NCI-H1105 (cell line): ENCODE data around the gene DOC2A.
A peak's percentile ranks its signal among the peaks of the same experiment; 100 is the strongest.

Experiments used
- DNase-seq: peaks from one replicate; lab custom pipeline; 2025; lab: John Stamatoyannopoulos, UW

Gene DOC2A

DNA sequence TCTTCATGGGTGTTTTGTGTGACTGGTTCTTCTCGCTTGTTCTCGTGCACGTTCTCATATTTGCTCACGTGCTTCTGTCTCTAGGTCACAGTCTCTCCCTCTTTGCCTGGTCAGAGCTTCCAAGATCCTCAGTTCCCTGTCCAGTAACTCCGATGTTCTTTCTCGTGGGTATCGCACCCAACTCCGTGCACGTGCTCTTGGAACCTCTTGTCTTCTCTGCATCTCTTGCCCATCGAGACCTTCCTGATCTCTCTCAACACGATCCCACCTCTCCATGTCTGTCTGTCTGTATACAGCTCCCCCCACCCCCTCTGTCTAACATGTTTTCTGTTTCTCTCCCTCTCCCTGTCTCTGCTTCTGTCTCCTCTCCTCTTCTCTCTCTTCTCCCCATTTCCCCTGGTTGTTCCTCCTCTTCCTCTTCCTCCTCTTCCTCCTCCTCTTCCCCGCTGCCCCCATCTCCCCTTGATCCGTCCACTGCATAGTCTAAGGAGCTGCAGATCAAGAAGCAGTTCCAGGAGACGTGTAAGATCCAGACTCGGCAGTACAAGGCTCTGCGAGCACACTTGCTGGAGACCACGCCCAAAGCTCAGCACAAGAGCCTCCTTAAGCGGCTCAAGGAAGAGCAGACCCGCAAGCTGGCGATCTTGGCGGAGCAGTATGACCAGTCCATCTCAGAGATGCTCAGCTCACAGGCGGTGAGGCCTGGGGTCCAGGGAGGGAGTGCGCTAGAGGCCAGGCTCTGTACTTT is 21.5 kb downstream of the DOC2A start:
- DNase-seq, result no peak

- DNase-seq, result no peak
These were observed 22.3 kb downstream of the DOC2A start for GRCh38 chr16:29988346-29989075.

DNA sequence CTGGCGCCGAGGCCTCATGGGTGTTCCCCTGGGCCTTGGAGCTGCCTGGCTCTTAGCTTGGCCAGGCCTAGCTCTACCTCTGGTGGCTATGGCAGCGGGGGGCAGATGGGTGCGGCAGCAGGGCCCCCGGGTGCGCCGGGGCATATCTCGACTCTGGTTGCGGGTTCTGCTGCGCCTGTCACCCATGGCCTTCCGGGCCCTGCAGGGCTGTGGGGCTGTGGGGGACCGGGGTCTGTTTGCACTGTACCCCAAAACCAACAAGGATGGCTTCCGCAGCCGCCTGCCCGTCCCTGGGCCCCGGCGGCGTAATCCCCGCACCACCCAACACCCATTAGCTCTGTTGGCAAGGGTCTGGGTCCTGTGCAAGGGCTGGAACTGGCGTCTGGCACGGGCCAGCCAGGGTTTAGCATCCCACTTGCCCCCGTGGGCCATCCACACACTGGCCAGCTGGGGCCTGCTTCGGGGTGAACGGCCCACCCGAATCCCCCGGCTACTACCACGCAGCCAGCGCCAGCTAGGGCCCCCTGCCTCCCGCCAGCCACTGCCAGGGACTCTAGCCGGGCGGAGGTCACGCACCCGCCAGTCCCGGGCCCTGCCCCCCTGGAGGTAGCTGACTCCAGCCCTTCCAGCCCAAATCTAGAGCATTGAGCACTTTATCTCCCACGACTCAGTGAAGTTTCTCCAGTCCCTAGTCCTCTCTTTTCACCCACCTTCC is 23.3 kb downstream of the DOC2A start:
- no peak for DNase-seq

DNA sequence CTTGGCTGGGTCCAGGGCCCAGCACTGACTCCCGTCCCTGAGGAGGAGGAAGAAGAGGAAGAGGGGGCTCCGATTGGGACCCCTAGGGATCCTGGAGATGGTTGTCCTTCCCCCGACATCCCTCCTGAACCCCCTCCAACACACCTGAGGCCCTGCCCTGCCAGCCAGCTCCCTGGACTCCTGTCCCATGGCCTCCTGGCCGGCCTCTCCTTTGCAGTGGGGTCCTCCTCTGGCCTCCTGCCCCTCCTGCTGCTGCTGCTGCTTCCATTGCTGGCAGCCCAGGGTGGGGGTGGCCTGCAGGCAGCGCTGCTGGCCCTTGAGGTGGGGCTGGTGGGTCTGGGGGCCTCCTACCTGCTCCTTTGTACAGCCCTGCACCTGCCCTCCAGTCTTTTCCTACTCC is 23.9 kb downstream of the DOC2A start:
- DNase-seq, result no peak

GRCh38 chr16:29986231-29986630 is 24.6 kb downstream of the DOC2A start:
- DNase-seq, result no peak

DNA sequence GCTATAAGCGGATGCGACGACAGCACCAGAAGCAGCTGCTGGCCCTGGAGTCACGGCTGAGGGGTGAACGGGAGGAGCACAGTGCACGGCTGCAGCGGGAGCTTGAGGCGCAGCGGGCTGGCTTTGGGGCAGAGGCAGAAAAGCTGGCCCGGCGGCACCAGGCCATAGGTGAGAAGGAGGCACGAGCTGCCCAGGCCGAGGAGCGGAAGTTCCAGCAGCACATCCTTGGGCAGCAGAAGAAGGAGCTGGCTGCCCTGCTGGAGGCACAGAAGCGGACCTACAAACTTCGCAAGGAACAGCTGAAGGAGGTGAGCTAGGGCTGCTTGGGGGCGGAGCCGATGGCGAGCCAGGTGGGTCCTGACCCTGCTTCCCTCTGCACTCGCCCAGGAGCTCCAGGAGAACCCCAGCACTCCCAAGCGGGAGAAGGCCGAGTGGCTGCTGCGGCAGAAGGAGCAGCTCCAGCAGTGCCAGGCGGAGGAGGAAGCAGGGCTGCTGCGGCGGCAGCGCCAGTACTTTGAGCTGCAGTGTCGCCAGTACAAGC is 25.5 kb downstream of the DOC2A start:
- DNase-seq, result no peak

DNA sequence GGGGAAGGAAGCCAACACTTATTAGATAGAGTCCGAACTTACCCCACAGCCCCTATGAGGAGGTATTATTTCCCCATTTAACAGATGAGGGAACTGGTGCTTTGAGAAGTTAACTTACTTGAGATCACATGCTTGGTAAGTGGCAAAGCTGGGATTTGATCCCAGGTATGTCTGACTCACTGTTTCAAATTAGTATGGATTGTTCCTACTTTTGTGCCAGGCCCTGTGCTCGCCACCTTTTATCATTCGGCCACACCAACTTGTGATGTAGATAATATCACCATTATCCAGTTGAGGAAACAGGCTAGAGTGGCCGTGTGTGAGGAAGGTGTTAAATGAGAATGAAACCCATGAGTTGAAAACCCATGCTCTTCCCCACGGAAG is 26.1 kb downstream of the DOC2A start:
- no peak for DNase-seq

DNA sequence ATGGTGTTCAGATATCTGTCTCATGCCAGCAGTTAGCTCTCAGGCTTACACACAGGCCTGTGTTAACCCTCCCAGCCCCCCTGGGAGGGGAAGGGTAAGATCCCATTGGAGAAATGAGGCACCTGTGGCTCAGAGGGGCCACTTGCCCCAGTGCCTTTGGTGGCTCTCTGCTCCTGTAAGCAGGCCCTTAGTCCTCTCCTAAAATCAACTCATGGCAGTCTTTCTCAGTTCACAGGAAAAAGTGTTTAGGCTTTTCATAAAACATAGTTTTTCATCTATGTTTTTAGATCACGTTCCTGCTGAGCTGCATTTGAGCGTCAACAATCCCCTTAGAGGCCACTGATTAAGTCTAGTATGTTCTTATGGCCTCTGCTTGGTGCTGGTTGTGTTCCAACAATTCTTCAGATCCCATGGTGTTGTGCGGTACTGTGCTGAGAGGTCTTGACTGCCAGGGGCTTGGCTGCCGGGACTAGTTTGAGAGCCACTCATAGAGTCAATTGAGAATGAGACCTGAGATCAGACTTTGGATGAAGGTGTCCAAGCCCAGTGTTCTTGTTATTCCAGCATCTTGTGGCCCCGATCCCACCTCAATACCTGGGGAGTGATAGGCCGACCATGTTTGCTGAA is 26.6 kb downstream of the DOC2A start:
- no peak for DNase-seq

DNA sequence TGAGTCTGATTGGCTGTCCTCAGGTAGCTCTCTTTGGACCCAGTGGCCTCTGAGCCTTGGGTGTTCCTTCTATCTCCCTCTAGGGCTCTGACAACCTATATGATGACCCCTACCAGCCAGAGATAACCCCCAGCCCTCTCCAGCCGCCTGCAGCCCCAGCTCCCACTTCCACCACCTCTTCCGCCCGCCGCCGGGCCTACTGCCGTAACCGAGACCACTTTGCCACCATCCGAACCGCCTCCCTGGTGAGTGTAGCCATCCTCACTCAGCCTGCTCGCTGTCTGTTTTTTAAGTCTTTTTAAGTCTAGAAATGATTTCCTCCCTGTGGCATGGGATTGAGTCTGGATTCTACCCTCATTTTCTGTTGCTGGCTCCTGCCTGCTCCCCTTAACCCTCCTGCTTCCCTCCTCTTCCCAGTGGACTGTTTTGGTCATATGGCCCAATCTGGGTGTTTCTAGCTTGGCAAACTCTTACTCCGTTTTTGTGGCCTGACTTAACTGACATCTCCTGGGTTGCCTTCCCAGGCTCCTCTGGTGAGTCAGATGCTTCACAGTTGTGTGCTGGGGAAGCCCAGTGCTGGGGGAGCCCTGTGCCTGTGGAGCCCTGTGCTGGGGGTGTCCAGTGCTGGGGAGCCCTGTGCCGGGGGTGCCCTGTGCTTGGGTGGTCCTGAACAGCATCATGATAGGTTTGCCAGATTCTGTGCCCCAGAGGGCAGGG is 27.2 kb downstream of the DOC2A start:
- no peak for DNase-seq

DNA sequence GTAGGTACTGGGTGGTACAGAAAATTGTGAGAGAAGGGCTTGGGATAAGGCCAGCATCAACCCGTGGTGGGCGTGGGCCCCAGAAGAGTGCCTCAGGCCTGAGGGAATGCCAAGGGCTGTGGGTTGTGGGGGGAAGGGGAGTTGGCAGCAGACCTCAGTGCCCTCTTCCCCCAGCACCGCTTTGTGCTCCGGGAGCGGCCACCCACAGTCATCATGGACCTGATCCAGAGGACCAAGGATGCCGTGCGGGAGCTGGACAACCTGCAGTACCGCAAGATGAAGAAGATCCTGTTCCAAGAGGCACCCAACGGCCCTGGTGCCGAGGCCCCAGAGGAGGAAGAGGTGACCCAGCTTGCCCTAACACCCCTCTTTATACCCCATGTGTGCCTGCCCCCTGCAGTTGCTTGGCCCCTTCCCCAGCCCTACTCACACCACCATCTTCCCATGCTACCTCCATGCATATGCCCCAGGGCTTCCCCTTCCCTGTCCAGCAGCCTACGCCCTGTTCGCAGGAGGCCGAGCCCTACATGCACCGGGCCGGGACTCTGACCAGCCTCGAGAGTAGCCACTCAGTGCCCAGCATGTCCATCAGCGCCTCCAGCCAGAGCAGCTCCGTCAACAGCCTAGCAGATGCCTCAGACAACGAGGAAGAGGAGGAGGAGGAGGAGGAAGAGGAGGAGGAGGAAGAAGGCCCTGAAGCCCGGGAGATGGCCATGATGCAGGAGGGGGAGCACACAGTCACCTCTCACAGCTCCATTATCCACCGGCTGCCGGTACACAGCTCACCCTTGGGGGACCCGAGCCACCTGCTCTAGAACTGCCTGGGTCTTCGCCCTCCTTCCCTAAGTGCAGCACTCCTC is 28.0 kb downstream of the DOC2A start:
- no peak for DNase-seq

GRCh38 chr16:29978564-29979270 is 32.1 kb downstream of the DOC2A start:
- DNase-seq, result no peak

GRCh38 chr16:29978081-29978480 is 32.7 kb downstream of the DOC2A start:
- DNase-seq, result no peak

DNA sequence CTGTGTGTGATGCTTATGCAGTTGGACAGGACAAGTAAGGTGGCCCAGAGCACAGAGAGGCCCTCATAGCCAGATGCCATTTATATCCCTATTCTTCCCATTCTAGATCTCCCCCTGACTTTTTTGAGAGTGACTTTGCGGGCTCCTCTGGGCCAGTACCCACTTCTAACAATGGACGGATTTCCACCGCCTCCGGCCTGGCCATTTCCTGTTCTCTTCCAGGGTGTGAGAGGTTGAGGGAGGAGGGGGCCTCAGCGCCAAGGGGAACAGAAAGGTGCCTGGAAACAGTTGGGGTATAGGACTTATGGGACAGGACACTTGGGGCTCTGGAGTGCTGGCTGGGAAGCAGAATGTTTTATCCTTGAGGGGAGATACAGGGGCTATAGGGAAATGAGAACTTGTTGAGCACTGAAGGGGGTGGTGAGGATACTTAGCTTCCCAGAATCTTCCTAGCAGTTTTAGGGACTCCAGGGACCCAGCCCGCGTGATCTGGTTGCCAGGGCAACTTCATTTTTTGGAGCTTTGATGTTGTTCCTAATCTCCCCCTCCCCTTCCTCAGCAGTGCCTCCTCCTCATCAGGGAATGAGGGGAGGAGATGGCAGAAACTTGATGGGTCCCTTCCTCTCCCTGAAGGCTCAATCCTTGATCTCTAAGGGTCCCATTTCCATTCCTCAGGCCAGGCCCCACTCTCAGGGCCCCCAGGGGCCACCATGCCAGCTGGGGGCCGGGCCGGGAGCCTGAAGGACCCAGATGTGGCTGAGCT is 33.6 kb downstream of the DOC2A start:
- no peak for DNase-seq

GRCh38 chr16:29975811-29976511 is 34.9 kb downstream of the DOC2A start:
- DNase-seq, result no peak

- DNase-seq, result no peak
These were observed 35.7 kb downstream of the DOC2A start for GRCh38 chr16:29975134-29975538.

DNA sequence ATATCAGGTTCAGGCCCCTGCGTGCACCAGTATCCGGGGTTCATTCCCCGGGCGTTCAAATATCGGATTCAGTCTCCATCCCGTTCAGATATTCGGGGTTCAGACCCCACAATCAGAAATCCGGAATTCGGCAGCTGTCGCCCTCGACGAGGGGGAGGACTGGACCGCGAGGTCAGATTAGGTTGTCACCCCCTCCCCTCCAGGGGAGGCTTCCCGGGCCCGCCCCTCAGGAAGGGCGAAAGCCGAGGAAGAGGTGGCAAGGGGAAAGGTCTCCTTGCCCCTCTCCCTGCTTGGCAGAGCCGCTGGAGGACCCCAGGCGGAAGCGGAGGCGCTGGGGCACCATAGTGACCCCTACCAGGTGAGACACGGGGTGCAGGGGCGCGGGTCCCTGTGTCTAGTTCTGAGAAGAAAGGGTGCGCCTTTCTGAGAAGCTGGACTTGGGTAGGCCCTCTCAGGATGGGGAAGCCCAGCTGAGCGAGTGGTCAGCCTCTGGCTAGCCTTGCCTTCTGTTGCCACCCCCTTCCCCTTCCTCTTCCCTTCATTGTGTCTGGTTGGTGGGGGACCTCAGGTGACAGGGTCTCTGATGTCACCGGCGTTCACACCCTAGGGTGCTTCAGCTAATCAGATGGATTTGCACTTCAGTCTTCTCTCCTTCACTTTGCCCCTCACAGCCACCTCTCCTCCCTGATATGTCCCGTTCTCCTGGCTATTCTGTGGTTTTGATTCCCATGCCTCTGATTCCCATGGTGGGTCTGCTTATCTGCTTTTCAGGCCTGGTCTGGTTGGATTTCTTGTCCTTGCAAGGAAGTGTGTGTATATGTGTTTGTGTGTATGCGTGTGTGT is 36.3 kb downstream of the DOC2A start:
- no peak for DNase-seq

GRCh38 chr16:29973384-29974246 is 37.2 kb downstream of the DOC2A start, which contains the start of gene TAOK2:
TAOK2 (plus strand) TSS chr16:29973868; CDS start chr16:29977773, 3,905 bp downstream.
- peak; percentile 96 for DNase-seq
